NCI-H1930 (cell line): ENCODE results near the gene RAD51C.
"Not testable (repeated sequence)": the region's sequence is repeated elsewhere in the genome, so short reads cannot be mapped to it uniquely, and the experiment has no call there.

Experiments
- DNase-seq, 2 experiments: peaks; one replicate each; lab custom pipeline; 2025; lab: John Stamatoyannopoulos, UW

Gene RAD51C

DNA sequence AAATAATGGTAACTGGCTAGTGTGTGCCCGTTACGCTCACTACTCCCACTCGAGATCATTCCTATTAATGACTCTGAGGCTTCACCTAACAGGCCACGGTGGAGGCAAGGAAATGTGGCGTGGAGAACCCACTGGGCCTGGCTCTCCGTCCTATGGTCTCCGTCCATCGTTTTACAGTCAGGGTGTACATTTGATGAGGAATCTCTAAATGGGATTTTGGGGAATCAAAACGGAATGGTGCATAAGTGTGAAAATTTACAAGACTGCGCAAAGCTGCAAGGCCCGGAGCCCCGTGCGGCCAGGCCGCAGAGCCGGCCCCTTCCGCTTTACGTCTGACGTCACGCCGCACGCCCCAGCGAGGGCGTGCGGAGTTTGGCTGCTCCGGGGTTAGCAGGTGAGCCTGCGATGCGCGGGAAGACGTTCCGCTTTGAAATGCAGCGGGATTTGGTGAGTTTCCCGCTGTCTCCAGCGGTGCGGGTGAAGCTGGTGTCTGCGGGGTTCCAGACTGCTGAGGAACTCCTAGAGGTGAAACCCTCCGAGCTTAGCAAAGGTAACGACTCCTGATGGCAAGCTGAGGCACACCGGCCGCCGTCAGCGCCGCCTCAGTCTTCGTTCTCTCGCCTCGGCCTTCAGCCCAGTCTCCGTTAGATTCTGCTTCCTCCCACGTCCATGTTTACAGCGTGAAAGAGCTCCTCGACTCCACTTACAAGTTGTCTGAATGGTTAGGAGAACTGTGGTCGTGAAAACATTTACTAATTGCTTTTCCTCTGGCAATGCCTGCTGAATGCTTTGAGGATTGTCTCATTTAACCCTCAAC, at the start of gene RAD51C:
TSS of gene RAD51C (plus strand) at position 364 of the 817 bp plus-strand sequence. CDS start at position 406, 42 bp downstream.
- peak; percentile 77 for DNase-seq

- no peak for DNase-seq
Observed at GRCh38 chr17:58643147-58643546, 49.3 kb upstream of the RAD51C start.

DNA sequence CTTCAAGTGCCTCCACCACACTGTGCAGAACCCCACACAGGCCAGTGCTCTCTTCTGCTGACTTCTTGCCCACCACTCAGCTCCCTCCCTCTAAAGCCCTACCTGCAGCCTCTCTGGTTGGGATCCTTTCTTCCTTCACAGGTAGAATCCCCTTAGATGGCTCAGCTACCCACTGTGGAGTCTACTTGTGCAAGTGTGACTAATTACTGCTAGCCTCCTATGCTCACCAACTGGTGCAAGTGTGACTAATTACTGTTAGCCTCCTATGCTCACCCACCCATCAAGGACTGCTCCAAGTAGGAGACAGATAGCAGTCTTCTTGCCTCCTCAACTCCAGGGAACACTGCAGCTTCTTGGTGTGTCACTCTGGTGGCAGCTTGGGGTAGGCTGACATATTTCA, 44.2 kb upstream of the RAD51C start:
- no peak for DNase-seq

GRCh38 chr17:58657962-58658803, 34.2 kb upstream of the RAD51C start:
- not testable (repeated sequence) for DNase-seq

- DNase-seq: peak; percentile 87 to 92
Observed at GRCh38 chr17:58658804-58659713, 33.3 kb upstream of the RAD51C start.

- DNase-seq: not testable (repeated sequence)
Observed at GRCh38 chr17:58659714-58660084, 32.7 kb upstream of the RAD51C start.

- DNase-seq: no peak
Observed at GRCh38 chr17:58660621-58661020, 31.8 kb upstream of the RAD51C start.

DNA sequence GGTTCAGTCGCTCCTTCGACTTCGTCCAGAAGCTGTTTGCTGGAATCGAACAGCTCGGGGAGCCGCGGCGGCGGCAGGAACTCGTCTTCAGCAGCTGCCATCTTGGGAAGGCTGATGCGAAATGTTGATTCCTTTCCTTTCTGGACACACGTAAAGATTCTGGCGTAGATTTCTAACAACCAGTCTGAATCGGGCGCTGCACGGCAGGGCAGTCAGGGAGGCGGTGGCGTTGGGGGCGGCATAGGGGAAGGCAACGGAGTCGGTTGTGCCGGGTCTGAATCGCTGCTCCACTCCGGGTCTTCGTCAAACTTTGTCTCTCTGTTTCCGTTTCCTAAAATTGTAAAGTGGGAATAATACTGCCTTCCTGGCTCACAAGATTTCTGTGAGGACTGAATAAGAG, 30.9 kb upstream of the RAD51C start:
- DNase-seq: no peak

GRCh38 chr17:58664302-58664701, 28.1 kb upstream of the RAD51C start:
- no peak for DNase-seq

DNA sequence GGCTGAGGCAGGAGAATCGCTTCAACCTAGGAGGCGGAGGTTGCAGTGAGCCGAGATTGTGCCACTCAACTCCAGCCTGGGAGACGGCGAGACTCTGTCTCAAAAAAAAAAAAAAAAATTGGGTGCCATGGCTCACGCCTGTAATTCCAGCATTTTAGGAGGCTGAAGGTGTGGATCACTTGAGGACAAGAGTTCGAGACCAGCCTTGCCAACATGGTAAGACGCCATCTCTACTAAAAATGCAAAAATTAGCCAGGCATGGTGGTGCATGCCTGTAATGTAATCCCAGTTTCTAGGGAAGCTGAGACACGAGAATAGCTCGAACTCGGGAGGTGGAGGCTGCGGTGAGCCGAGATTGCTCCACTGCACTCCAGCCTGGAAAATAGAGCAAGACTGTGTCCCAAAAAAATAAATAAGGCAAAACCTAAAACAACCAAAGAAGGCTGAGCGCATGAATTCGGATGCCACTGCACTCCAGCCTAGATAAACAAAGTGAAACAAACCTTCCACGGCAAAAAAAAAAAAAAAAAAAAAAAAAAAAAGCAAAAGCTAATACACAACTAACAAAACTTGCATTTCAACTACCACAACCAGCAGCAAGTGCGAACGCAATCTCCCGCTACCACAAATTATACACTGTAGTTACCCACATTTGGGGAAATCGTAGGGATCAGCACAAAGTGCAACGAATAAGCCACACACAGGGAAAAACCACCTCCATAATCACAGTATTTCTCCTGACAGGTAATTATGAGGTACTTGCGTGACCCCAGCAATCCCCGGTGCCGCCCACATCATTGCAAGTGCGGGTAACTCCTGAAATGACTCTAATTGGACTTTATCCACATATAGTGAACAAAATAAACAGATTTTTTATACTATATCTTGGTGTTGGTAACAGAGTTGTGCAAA, 26.2 kb upstream of the RAD51C start:
- peak in 1 of 2 experiments; percentile 16 for DNase-seq

GRCh38 chr17:58666858-58667267, 25.5 kb upstream of the RAD51C start:
- DNase-seq: peak; percentile 64 to 68

DNA sequence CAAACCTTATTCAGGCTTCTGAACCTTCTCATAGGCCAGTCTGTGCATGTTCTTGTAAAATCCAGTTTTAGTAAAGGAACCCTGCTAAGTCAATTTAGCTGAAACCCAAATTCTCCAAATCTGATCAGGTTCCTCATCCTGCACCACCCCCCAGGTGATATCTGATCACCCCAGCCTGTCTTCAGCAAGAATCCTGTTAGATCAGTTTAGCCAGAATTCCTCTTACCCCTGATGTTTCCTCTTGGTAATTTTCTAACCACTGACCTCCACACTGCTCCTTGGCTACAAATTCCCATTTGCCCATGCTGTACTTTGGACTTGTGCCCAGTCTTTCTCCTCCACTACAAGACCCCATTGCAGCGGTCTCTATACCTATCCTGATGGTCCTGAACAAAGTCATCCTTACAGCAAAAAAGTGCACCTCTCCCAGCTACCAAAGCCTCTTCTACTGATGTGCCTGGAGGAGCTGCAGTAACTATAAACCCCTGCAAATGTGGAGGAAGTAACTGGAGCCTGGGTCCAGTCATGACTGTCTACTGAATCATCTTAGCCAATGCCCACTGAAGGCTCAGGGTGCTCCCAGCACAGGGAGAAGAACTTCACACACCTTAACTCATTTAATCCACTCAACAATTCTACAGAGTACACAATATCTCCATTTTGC, 24.3 kb upstream of the RAD51C start:
- DNase-seq: no peak

GRCh38 chr17:58668598-58668935, 23.8 kb upstream of the RAD51C start:
- DNase-seq: no peak

DNA sequence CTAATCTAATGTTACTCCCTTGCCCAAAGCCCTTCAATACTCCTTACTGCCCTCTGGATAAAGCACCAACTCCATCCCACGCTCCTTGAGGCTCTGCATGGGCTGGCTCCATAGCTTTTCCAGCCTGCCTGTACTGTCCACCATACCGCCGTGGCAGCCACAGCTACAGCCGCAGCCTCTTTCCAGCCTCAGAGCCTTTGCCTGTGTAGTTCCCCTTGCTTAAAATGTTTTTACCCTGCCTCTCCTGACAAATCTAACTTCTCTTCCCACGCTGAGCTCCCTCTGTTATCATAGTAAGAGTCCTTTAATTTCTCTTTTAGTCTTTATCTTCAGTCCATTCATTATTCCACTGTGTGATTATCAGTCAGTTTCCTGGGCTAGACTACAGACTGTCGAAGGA, 22.5 kb upstream of the RAD51C start:
- no peak for DNase-seq

DNA sequence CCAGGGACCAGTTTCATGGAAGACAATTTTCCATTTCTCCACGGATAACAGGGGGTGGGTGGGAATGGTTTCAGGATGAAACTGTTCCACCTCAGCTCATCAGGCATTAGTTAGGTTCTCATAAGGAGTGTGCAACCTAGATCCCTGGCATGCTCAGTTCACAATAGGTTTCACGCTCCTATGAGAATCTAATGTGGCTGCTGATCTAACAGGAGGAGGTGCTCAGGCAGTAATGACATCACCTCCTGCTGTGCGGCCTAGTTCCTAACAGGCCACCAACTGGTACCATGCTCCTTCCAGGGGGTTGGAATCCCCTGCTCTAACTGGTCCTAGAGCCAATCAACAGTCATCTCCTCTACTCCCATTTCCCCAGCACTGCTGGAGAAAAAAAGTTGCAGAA, 20.4 kb upstream of the RAD51C start:
- DNase-seq: no peak

- DNase-seq: no peak
Observed at GRCh38 chr17:58677194-58677880, 15.1 kb upstream of the RAD51C start.

- DNase-seq: not testable (repeated sequence)
Observed at GRCh38 chr17:58678287-58678686, 14.1 kb upstream of the RAD51C start.

DNA sequence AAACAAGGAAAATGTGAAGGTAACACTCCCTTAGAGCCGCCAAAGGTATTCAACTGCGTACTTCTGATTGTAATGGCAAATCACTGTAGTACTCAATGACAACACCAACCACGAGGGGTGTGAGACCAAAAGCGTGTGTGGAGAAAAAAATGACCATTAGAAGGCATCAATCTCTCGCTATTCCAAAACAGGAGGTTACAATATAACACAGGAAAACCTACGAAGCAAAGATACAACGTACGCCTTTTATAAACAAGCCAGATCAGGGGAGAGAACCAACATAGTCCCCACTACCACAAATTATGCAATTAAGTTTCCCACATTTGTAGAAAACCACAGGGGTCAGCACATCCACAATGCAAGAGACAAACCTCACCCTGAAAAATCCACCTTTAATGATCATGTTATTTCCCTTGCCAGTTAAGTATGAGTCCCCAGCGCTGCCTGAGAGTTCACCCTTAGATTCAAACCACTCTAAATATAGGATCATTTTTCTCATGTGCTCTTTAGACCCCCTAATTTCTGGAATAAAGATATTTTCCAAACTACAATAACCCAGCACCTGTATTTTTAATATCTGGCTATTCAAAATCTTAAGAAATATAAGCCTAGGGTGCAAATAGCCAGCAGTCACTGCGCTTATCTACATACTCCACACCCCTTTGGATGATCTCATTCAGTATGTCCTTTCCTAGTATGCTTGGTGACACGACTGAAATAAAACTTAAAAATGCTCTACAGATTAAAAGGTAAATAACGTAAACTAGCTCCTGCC, 13.0 kb upstream of the RAD51C start:
- DNase-seq: peak; percentile 46 to 80

DNA sequence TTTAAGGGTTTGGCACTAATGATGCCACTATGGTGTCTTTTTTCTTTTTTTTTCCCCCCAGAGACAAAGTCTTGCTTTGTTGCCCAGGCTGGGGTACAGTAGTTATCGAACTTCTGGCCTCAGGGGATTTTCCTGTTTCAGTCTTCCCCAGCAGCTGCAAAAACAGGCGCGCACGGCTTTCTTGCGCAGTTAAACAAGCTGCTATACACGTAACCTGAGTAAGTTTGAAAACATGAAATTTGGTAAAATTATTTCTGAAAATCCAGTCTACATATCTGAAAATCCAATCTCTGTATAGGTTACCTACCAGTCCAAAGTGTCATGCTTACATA, 12.4 kb upstream of the RAD51C start:
- DNase-seq: no peak
